K562 (cell line): ENCODE measurements around the gene GRIN1. TPM values are rescaled to one million over a fixed set of nuclear protein-coding genes. Genes with fewer than 3 reads are reported as not detected.
A peak's percentile ranks its signal among the peaks of the same experiment; 100 is the strongest.

Source experiments
- ATAC-seq: fragments of 200-7000 bp; cut with Tn5 transposase; 3 replicates; pipeline ENCODE4 v1.9.1; 2020; ENCODE audit warnings: moderate library complexity
- BruUV-seq: library from RNA; stranded (reverse); fragments of 400-500 nt; replicated peaks from 2 replicates; lab custom pipeline; 2021; lab: Mats Ljungman, UMichigan
- CTCF ChIA-PET: fragments of 300-600 bp; formaldehyde crosslinking; extraction: SDS; loops from one replicate; lab custom pipeline; 2021; ENCODE audit warnings: low intra/inter-chr PET ratio; lab: Yijun Ruan, JAX
- POLR2A ChIA-PET: fragments of 300-600, 350-650 bp; sonication (Branson Sonifier 250); formaldehyde crosslinking; extraction: SDS; loops from one replicate; lab custom pipeline; 2021; ENCODE audit warnings: antibody characterized with exemption, inconsistent platforms; lab: Yijun Ruan, JAX
- DNase-seq, 4 experiments: peaks; one replicate each; pipeline versions ENCODE4 v3.0.0 to v3.0.0-alpha.2; 2011 to 2018; ENCODE audit warnings: low spot score in 3 of 4, mixed read lengths in 3 of 4; ENCODE audit errors: extremely low read depth in 1 of 4
- FAIRE-seq: peaks from 2 replicates; lab custom pipeline; 2011; peaks lifted over from hg19 to GRCh38; lab: Jason Lieb, UNC
- H2AFZ ChIP-seq: 2 replicates; pipeline ENCODE4 v1.6.0; 2011; ENCODE audit warnings: low read depth, low read length, control low read depth, inconsistent platforms
- H3K27ac ChIP-seq: fragments of 200-600 bp; 3 replicates; pipeline ENCODE4 v1.8.0; 2011; ENCODE audit warnings: low read depth, mild to moderate bottlenecking, control low read depth, inconsistent platforms, low read length, moderate library complexity, mixed read lengths; ENCODE audit errors: extremely low read depth
- H3K27me3 ChIP-seq, 2 experiments: fragments of 300-600 bp in 1 of 2; 2 replicates in 1 of 2; 3 replicates in 1 of 2; pipeline versions ENCODE4 v1.6.0 to v1.8.0; 2011; ENCODE audit warnings: inconsistent platforms in 2 of 2, low read length in 2 of 2, mild to moderate bottlenecking in 1 of 2, mixed read lengths in 1 of 2, moderate library complexity in 1 of 2; ENCODE audit not compliant: control insufficient read depth in 2 of 2, insufficient read depth in 2 of 2
- H3K36me3 ChIP-seq: fragments of 300-600 bp; 3 replicates; pipeline ENCODE4 v1.8.0; 2011; ENCODE audit warnings: mild to moderate bottlenecking, low read length, inconsistent platforms; ENCODE audit not compliant: control insufficient read depth, insufficient read depth
- H3K4me1 ChIP-seq, 2 experiments: fragments of 200-600 bp in 1 of 2; replicated peaks in 1 of 2; 2 replicates in 1 of 2; 3 replicates in 1 of 2; pipeline versions ENCODE4 v1.5.1 to v1.8.0; 2011; ENCODE audit warnings: inconsistent platforms in 2 of 2, low read length in 2 of 2, mild to moderate bottlenecking in 1 of 2, mixed read lengths in 1 of 2, moderate library complexity in 1 of 2; ENCODE audit not compliant: control insufficient read depth in 2 of 2, insufficient read depth in 2 of 2
- H3K4me2 ChIP-seq: 2 replicates; pipeline ENCODE4 v1.6.1; 2011; ENCODE audit warnings: low read length, control low read depth, inconsistent platforms, mixed read lengths; ENCODE audit not compliant: insufficient read depth
- H3K4me3 ChIP-seq: fragments of 200-600 bp; sonication (generic), shearing (Covaris generic); 2 replicates; pipeline ENCODE4 v1.5.1; 2016; ENCODE audit warnings: control low read depth, inconsistent platforms
- H3K79me2 ChIP-seq: fragments of 200-600 bp; 3 replicates; pipeline ENCODE4 v1.8.0; 2011; ENCODE audit warnings: low read length, inconsistent platforms; ENCODE audit not compliant: control insufficient read depth, insufficient read depth
- H3K9ac ChIP-seq, 2 experiments: 2 replicates each; pipeline versions ENCODE4 v1.6.0 to v1.6.1; 2011; ENCODE audit warnings: low read depth in 2 of 2, low read length in 2 of 2, control low read depth in 1 of 2, inconsistent platforms in 1 of 2, mild to moderate bottlenecking in 1 of 2, mixed read lengths in 1 of 2; ENCODE audit not compliant: insufficient read depth in 1 of 2
- H3K9me1 ChIP-seq: one replicate; pipeline ENCODE4 v1.6.0; 2011; ENCODE audit warnings: inconsistent platforms, mild to moderate bottlenecking, low read length, moderate library complexity; ENCODE audit not compliant: control insufficient read depth, insufficient read depth
- H3K9me3 ChIP-seq: replicated peaks from 2 replicates; pipeline ENCODE4 v1.5.1; 2011; ENCODE audit warnings: low read depth, low read length, inconsistent platforms; ENCODE audit not compliant: control insufficient read depth, insufficient read depth
- H4K20me1 ChIP-seq: replicated peaks from 2 replicates; pipeline ENCODE4 v1.6.1; 2011; ENCODE audit warnings: low read length, inconsistent platforms, mixed read lengths; ENCODE audit not compliant: control insufficient read depth, insufficient read depth
- ATF1 ChIP-seq, 2 experiments: fragments of 450-650 bp in 1 of 2; IDR thresholded peaks; 2 replicates each; pipeline ENCODE4 v1.6.1; 2016; ENCODE audit warnings: missing compliant biosample characterization in 1 of 2, missing genetic modification characterization in 1 of 2
- CHD2 ChIP-seq: IDR thresholded peaks from 2 replicates; pipeline ENCODE4 v1.6.1; 2011; ENCODE audit warnings: low read depth, low read length
- DACH1 ChIP-seq: fragments of 450-650 bp; IDR thresholded peaks from 2 replicates; pipeline ENCODE4 v1.6.1; 2018; ENCODE audit not compliant: partially characterized antibody
- DDX20 ChIP-seq: fragments of 450-650 bp; IDR thresholded peaks from 2 replicates; pipeline ENCODE4 v1.6.1; 2016; ENCODE audit warnings: missing genetic modification characterization, low read depth, mild to moderate bottlenecking, missing compliant biosample characterization, moderate library complexity
- FOSL1 ChIP-seq: fragments of 200-800 bp; sonication (Bioruptor generic); conservative IDR thresholded peaks from 2 replicates; pipeline ENCODE4 v1.6.1; 2016; ENCODE audit warnings: missing genetic modification characterization, missing compliant biosample characterization
- GABPB1 ChIP-seq: sonication (generic); formaldehyde crosslinking; IDR thresholded peaks from 2 replicates; pipeline ENCODE4 v1.8.0; 2022; ENCODE audit warnings: mild to moderate bottlenecking, missing genetic modification reagents
- HDAC3 ChIP-seq: fragments of 450-650 bp; IDR thresholded peaks from 2 replicates; pipeline ENCODE4 v1.6.1; 2018; ENCODE audit warnings: borderline replicate concordance, mild to moderate bottlenecking, moderate library complexity; ENCODE audit not compliant: partially characterized antibody
- HMG20A ChIP-seq: fragments of 450-650 bp; formaldehyde crosslinking; conservative IDR thresholded peaks from 2 replicates; pipeline ENCODE4 v1.4.0; 2020; ENCODE audit warnings: mild to moderate bottlenecking, mixed read lengths
- KLF1 ChIP-seq: fragments of 450-650 bp; IDR thresholded peaks from 2 replicates; pipeline ENCODE4 v1.6.1; 2016; ENCODE audit warnings: missing genetic modification characterization, missing compliant biosample characterization
- NFRKB ChIP-seq: fragments of 450-650 bp; IDR thresholded peaks from 2 replicates; pipeline ENCODE4 v1.6.1; 2016; ENCODE audit warnings: low read depth
- RBM17 ChIP-seq: fragments of 200-400 bp; formaldehyde crosslinking; IDR thresholded peaks from 2 replicates; pipeline ENCODE4 v1.6.1; 2017; ENCODE audit warnings: low read depth, mild to moderate bottlenecking, low read length, borderline replicate concordance
- RCOR1 ChIP-seq, 2 experiments: IDR thresholded peaks; 2 replicates each; pipeline ENCODE4 v1.6.1; 2012; ENCODE audit warnings: low read depth in 2 of 2, low read length in 2 of 2, borderline replicate concordance in 1 of 2, improper control_type of control experiment in 1 of 2
- TRIM24 ChIP-seq, 2 experiments: fragments of 450-650 bp; IDR thresholded peaks; 2 replicates each; pipeline ENCODE4 v1.6.1; 2016
- ZNF232 ChIP-seq: sonication (generic); formaldehyde crosslinking; IDR thresholded peaks from 2 replicates; pipeline ENCODE4 v1.8.0; 2022; ENCODE audit warnings: mild to moderate bottlenecking, missing genetic modification reagents
- ZNF584 ChIP-seq: fragments of 200-800 bp; sonication (Bioruptor generic); IDR thresholded peaks from 2 replicates; pipeline ENCODE4 v1.6.1; 2016; ENCODE audit warnings: low read depth, mild to moderate bottlenecking, missing genetic modification characterization, missing compliant biosample characterization
- WGBS: fragments of 100-300 bp; shearing (Covaris generic); methylation state at CpG from one replicate; pipeline ENCODE4 v1.1.6; 2016; ENCODE audit warnings: low coverage, mixed read lengths; ENCODE audit not compliant: insufficient coverage; ENCODE audit errors: missing lambda C conversion rate; 5-methylcytosine and 5-hydroxymethylcytosine counted together
- in situ Hi-C: fragments of 300-500 bp; cut with MboI; formaldehyde crosslinking; loops from 4 replicates; pipeline ENCODE4 v1.15.0; 2018; ENCODE audit warnings: inconsistent platforms, mixed read lengths
- intact Hi-C: fragments of 100-400 bp; cut with micrococcal nuclease; formaldehyde crosslinking; loops from 2 replicates; pipeline ENCODE4 v1.14.2; 2022
- polyA plus RNA-seq, 8 experiments: library from polyadenylated mRNA; depleted of rRNA in 4 of 8; stranded (reverse) in 5 of 8; unstranded in 3 of 8; fragments of >200 nt; fragmentation: Nextera tagmentation in 2 of 8; fragmentation: Illumina TruSeq in 1 of 8; extraction: Ambion mirVana in 2 of 8; extraction: Trizol in 1 of 8; gene quantifications; 2 replicates each; pipeline versions ENCODE4 v1.2.1 to v1.2.3, GENCODE V29; 2011 to 2014; ENCODE audit warnings: inconsistent platforms in 1 of 8, missing spikeins in 1 of 8
- total RNA-seq, 7 experiments: library from RNA; depleted of rRNA in 6 of 7; stranded (reverse); fragments of >200 nt in 6 of 7; fragmentation: Illumina TruSeq in 2 of 7; extraction: Trizol in 2 of 7; gene quantifications; 2 replicates each; pipeline versions ENCODE4 v1.2.1 to v1.2.3, GENCODE V29; 2011 to 2021; ENCODE audit warnings: low replicate concordance in 1 of 7
- TF ChIP-seq, protein P1 (sequence below), 2 experiments: IDR thresholded peaks; 2 replicates each; pipeline ENCODE4 v1.6.1; 2012; ENCODE audit warnings: improper control_type of control experiment in 2 of 2, low read depth in 2 of 2, low read length in 2 of 2, borderline replicate concordance in 1 of 2
- TF ChIP-seq, protein P2 (sequence below): fragments of 250-450 bp; sonication (Bioruptor Pico); IDR thresholded peaks from 2 replicates; pipeline ENCODE4 v1.5.0; 2021
- TF ChIP-seq, protein P3 (sequence below): IDR thresholded peaks from 2 replicates; pipeline ENCODE4 v1.6.1; 2016; ENCODE audit warnings: missing genetic modification characterization, missing compliant biosample characterization

The GRIN1 gene
- total and polyA plus RNA-seq, 9 of the 15 experiments (the other 6 are each of a cell fraction or from before 2014, with no cell fraction given): 0.03 to 0.35 (median 0.16) TPM; not detected in 6

DNA sequence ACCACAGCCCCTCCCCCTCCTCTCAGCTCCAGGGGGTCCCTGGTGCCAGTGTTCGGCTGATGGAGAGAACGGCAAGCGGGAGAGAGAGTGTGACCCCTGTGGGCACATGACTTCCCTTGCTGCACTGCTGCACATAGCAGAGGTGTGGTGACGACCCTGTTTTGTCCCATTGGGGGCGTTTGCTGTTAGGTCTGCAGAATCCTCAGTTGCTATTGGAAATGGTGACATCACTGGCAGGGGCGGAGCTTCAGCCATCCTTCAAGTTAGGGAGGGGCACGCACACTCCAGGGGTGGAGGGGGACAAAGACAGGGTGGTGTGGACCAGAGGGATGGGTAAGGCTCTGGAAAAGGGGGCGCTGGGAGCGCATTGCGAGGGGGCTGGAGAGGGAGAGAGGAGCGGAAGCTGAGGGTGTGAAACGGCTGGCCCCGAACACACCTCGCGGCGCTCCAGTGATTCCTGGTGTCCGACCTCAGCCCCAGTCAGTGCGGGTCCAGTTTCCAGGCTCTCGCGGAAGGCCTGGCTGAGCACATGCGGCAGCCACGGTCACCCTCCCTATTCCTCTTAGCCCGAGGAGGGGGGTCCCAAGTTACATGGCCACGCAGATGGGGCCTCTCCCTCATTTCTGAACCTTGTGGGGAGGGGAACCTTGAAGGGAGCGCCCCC lies 764 bp upstream of the GRIN1 start:
- Histone ChIP-seq H3K27me3 (peaks cover 43 to 76% of the 10 kb centered on the region in 2 experiments; a peak in 4 of 5 replicates), H3K4me1 (peaks cover 0 to 52% of the 10 kb centered on the region in 2 experiments; a peak in 2 of 5 replicates), H3K79me2 (no peaks in the 10 kb centered on the region), H3K36me3 (no peaks in the 10 kb centered on the region), H4K20me1 (peaks cover 19% of the 10 kb centered on the region), H3K9ac (no peak overlapping the region), H3K9me3 (no peaks in the 10 kb centered on the region), H3K4me3 (no peak overlapping the region), H3K4me2 (no peak overlapping the region), H3K9me1 (no peaks in the 10 kb centered on the region), H2AFZ (no peak overlapping the region), H3K27ac (no peak overlapping the region)
- peak; percentile 67 for ATAC-seq
- FAIRE-seq: no peak
- ChIA-PET POLR2A (interaction anchor here (0.7 to 2.5 kb wide), 5 partner anchors 8 to 51 kb away, joined by 3 to 22 read pairs (median 3); no protein-coding TSS in a partner anchor), CTCF (no interaction called here)
- BruUV-seq: no TSS peak
- 7% methylated on average over 21 of the region's 25 CpGs for WGBS
- in situ Hi-C loops: no loop called here
- peak; percentile 51 to 61 (median 55) for DNase-seq
- intact Hi-C loops: no loop called here
- TF ChIP-seq, protein P1, sequence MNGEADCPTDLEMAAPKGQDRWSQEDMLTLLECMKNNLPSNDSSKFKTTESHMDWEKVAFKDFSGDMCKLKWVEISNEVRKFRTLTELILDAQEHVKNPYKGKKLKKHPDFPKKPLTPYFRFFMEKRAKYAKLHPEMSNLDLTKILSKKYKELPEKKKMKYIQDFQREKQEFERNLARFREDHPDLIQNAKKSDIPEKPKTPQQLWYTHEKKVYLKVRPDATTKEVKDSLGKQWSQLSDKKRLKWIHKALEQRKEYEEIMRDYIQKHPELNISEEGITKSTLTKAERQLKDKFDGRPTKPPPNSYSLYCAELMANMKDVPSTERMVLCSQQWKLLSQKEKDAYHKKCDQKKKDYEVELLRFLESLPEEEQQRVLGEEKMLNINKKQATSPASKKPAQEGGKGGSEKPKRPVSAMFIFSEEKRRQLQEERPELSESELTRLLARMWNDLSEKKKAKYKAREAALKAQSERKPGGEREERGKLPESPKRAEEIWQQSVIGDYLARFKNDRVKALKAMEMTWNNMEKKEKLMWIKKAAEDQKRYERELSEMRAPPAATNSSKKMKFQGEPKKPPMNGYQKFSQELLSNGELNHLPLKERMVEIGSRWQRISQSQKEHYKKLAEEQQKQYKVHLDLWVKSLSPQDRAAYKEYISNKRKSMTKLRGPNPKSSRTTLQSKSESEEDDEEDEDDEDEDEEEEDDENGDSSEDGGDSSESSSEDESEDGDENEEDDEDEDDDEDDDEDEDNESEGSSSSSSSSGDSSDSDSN (IDR thresholded peaks at IDR 0.05; ENCODE audit: borderline replicate concordance in 1 of 2, low read depth in 2 of 2, low read length in 2 of 2): no peak
- TF ChIP-seq FOSL1 (no peak), ZNF232 (no peak), RCOR1 (IDR thresholded peaks at IDR 0.05; ENCODE audit: borderline replicate concordance in 1 of 2, low read depth in 2 of 2, low read length in 2 of 2) (peak in 1 of 2 experiments; percentile 62; a peak in 2 of 4 replicates), HMG20A (CRISPR knock-in tag) (no peak), GABPB1 (CRISPR knock-in tag) (no peak), TRIM24 (IDR thresholded peaks at IDR 0.05) (no peak), RBM17 (no peak), HDAC3 (no peak), KLF1 (tag) (no peak), NFRKB (no peak), ZNF584 (CRISPR knock-in tag) (no peak), DACH1 (no peak), CHD2 (no peak), DDX20 (tag) (no peak), ATF1 (CRISPR knock-in tag; IDR thresholded peaks at IDR 0.05) (no peak), ATF1 (tag; IDR thresholded peaks at IDR 0.05) (peak; percentile 66)
- TF ChIP-seq, protein P2, sequence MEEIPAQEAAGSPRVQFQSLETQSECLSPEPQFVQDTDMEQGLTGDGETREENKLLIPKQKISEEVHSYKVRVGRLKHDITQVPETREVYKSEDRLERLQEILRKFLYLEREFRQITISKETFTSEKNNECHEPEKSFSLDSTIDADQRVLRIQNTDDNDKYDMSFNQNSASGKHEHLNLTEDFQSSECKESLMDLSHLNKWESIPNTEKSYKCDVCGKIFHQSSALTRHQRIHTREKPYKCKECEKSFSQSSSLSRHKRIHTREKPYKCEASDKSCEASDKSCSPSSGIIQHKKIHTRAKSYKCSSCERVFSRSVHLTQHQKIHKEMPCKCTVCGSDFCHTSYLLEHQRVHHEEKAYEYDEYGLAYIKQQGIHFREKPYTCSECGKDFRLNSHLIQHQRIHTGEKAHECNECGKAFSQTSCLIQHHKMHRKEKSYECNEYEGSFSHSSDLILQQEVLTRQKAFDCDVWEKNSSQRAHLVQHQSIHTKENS (CRISPR knock-in tag): no peak
- TF ChIP-seq, protein P3, sequence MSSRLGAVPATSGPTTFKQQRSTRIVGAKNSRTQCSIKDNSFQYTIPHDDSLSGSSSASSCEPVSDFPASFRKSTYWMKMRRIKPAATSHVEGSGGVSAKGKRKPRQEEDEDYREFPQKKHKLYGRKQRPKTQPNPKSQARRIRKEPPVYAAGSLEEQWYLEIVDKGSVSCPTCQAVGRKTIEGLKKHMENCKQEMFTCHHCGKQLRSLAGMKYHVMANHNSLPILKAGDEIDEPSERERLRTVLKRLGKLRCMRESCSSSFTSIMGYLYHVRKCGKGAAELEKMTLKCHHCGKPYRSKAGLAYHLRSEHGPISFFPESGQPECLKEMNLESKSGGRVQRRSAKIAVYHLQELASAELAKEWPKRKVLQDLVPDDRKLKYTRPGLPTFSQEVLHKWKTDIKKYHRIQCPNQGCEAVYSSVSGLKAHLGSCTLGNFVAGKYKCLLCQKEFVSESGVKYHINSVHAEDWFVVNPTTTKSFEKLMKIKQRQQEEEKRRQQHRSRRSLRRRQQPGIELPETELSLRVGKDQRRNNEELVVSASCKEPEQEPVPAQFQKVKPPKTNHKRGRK (tag): no peak
